HepG2 (cell line): ENCODE data around the gene GTF2B. TPM values are rescaled to one million over a fixed set of nuclear protein-coding genes. Genes with fewer than 3 reads are reported as not detected.

ENCODE experiments used
- ATF1 ChIP-seq: IDR thresholded peaks from 2 replicates; pipeline ENCODE4 v1.6.1; 2016; ENCODE audit warnings: mild to moderate bottlenecking, control low read depth
- CBX1 ChIP-seq: IDR thresholded peaks from one replicate; pipeline ENCODE4 v1.6.1; 2016; ENCODE audit warnings: antibody characterized with exemption, low read depth
- CREB1 ChIP-seq, 2 experiments: fragments of 450-650 bp in 1 of 2; IDR thresholded peaks; 2 replicates each; pipeline ENCODE4 v1.6.1; 2016 to 2017; ENCODE audit warnings: control low read depth in 1 of 2, mild to moderate bottlenecking in 1 of 2, missing compliant biosample characterization in 1 of 2, missing genetic modification characterization in 1 of 2
- GTF3A ChIP-seq: sonication (generic); formaldehyde crosslinking; conservative IDR thresholded peaks from 2 replicates; pipeline ENCODE4 v1.4.0; 2020; ENCODE audit warnings: mild to moderate bottlenecking, missing genetic modification reagents
- HDAC1 ChIP-seq: sonication (generic); formaldehyde crosslinking; IDR thresholded peaks from 2 replicates; pipeline ENCODE4 v1.5.1; 2020; ENCODE audit warnings: mild to moderate bottlenecking, missing genetic modification reagents
- MYC ChIP-seq: sonication (generic); formaldehyde crosslinking; IDR thresholded peaks from 2 replicates; pipeline ENCODE4 v1.9.0; 2021; ENCODE audit warnings: missing genetic modification reagents, borderline replicate concordance
- NBN ChIP-seq: fragments of 450-650 bp; conservative IDR thresholded peaks from 2 replicates; pipeline ENCODE4 v1.6.1; 2017
- PAF1 ChIP-seq: IDR thresholded peaks from 2 replicates; pipeline ENCODE4 v1.6.1; 2016; ENCODE audit warnings: missing genetic modification reagents, missing compliant biosample characterization
- ZNF12 ChIP-seq: sonication (generic); formaldehyde crosslinking; IDR thresholded peaks from 2 replicates; pipeline ENCODE4 v1.5.0; 2020; ENCODE audit warnings: missing genetic modification reagents
- ZNF232 ChIP-seq: sonication (generic); formaldehyde crosslinking; IDR thresholded peaks from 2 replicates; pipeline ENCODE4 v1.4.0; 2020; ENCODE audit warnings: missing genetic modification reagents, borderline replicate concordance
- ZNF253 ChIP-seq: sonication (generic); formaldehyde crosslinking; IDR thresholded peaks from 2 replicates; pipeline ENCODE4 v1.8.0; 2022; ENCODE audit warnings: mild to moderate bottlenecking, missing genetic modification reagents, borderline replicate concordance
- ZNF34 ChIP-seq: sonication (generic); formaldehyde crosslinking; IDR thresholded peaks from 2 replicates; pipeline ENCODE4 v1.4.0; 2020; ENCODE audit warnings: mild to moderate bottlenecking, missing genetic modification reagents, borderline replicate concordance
- ZNF775 ChIP-seq: sonication (generic); formaldehyde crosslinking; IDR thresholded peaks from 2 replicates; pipeline ENCODE4 v1.4.0; 2020; ENCODE audit warnings: missing genetic modification reagents, mild to moderate bottlenecking, moderate library complexity, borderline replicate concordance
- polyA plus RNA-seq, 8 experiments: library from polyadenylated mRNA; depleted of rRNA in 3 of 8; stranded (reverse) in 7 of 8; unstranded in 1 of 8; fragments of >200 nt; fragmentation: Illumina TruSeq in 4 of 8; extraction: Trizol in 4 of 8; gene quantifications; 2 replicates each; pipeline versions ENCODE4 v1.2.1 to v1.2.3, GENCODE V29; 2011 to 2016; ENCODE audit warnings: low read depth in 4 of 8, missing spikeins in 1 of 8, mixed read lengths in 1 of 8; ENCODE audit not compliant: insufficient read depth in 1 of 8
- total RNA-seq, 5 experiments: library from RNA; depleted of rRNA; stranded (reverse); fragments of >200 nt; fragmentation: Illumina TruSeq; extraction: Trizol; gene quantifications; 2 replicates each; pipeline ENCODE4 v1.2.3, GENCODE V29; 2016; ENCODE audit warnings: low read depth in 1 of 5
- TF ChIP-seq, protein P1 (sequence below): IDR thresholded peaks from 2 replicates; pipeline ENCODE4 v1.6.1; 2016; ENCODE audit warnings: mild to moderate bottlenecking, missing biosample characterization, missing genetic modification reagents
- TF ChIP-seq, protein P2 (sequence below): sonication (generic); formaldehyde crosslinking; IDR thresholded peaks from 2 replicates; pipeline ENCODE4 v1.5.0; 2020; ENCODE audit warnings: missing genetic modification reagents
- TF ChIP-seq, protein P3 (sequence below): sonication (generic); formaldehyde crosslinking; IDR thresholded peaks from 2 replicates; pipeline ENCODE4 v1.5.1; 2020; ENCODE audit warnings: mild to moderate bottlenecking, missing genetic modification reagents, borderline replicate concordance
- TF ChIP-seq, protein P4 (sequence below): sonication (generic); formaldehyde crosslinking; IDR thresholded peaks from 2 replicates; pipeline ENCODE4 v1.4.0; 2020; ENCODE audit warnings: mild to moderate bottlenecking, low read depth, missing genetic modification reagents
- TF ChIP-seq, protein P5 (sequence below): IDR thresholded peaks from 2 replicates; pipeline ENCODE4 v1.6.1; 2016; ENCODE audit warnings: mild to moderate bottlenecking

Gene GTF2B
- total and polyA plus RNA-seq, 2 of the 13 experiments (the other 11 are each of a cell fraction or from before 2014, with no cell fraction given): 31.5 to 43.4 TPM

DNA sequence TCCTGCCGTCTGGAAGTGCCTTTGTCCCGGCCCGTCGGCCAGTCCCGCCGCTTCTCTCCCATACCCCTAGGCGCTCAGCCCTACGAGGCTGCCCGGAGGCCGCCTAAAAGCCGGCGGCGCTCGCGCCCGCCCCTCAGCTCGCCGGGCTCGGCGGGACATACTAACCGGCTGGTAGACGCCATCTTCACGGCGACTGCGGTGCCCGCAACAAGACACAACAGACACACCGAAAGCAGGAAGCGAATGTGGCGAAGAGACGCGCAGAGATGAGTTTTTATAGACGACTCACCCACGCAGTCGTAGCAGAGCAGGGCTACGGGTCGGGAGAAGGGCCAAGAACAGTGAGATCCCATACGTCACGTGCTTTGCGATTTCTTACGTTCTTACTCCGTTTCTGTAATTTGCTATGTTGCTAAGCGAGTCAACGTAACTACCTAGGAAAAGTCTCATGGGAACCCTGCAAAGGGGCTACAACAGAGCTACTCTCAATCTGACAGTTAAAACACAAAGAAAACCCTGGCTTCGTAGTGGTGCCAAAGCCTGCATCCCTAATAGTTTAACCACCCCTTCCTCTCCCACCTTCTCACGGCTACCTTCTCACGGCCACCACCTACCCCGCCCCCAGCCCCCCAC lies at the start of gene GTF2B (continued):
- peak; percentile 95 for TF ChIP-seq ATF1
- TF ChIP-seq, protein P1, sequence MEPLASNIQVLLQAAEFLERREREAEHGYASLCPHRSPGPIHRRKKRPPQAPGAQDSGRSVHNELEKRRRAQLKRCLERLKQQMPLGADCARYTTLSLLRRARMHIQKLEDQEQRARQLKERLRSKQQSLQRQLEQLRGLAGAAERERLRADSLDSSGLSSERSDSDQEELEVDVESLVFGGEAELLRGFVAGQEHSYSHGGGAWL: peak; percentile 85
- TF ChIP-seq, protein P2, sequence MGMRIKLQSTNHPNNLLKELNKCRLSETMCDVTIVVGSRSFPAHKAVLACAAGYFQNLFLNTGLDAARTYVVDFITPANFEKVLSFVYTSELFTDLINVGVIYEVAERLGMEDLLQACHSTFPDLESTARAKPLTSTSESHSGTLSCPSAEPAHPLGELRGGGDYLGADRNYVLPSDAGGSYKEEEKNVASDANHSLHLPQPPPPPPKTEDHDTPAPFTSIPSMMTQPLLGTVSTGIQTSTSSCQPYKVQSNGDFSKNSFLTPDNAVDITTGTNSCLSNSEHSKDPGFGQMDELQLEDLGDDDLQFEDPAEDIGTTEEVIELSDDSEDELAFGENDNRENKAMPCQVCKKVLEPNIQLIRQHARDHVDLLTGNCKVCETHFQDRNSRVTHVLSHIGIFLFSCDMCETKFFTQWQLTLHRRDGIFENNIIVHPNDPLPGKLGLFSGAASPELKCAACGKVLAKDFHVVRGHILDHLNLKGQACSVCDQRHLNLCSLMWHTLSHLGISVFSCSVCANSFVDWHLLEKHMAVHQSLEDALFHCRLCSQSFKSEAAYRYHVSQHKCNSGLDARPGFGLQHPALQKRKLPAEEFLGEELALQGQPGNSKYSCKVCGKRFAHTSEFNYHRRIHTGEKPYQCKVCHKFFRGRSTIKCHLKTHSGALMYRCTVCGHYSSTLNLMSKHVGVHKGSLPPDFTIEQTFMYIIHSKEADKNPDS (CRISPR knock-in tag): no peak
- peak; percentile 94 for TF ChIP-seq CREB1 (IDR thresholded peaks at IDR 0.05)
- TF ChIP-seq CREB1 (CRISPR knock-in tag; IDR thresholded peaks at IDR 0.05): peak; percentile 98
- TF ChIP-seq ZNF12 (CRISPR knock-in tag): peak; percentile 66
- peak; percentile 70 for TF ChIP-seq CBX1
- TF ChIP-seq, protein P3, sequence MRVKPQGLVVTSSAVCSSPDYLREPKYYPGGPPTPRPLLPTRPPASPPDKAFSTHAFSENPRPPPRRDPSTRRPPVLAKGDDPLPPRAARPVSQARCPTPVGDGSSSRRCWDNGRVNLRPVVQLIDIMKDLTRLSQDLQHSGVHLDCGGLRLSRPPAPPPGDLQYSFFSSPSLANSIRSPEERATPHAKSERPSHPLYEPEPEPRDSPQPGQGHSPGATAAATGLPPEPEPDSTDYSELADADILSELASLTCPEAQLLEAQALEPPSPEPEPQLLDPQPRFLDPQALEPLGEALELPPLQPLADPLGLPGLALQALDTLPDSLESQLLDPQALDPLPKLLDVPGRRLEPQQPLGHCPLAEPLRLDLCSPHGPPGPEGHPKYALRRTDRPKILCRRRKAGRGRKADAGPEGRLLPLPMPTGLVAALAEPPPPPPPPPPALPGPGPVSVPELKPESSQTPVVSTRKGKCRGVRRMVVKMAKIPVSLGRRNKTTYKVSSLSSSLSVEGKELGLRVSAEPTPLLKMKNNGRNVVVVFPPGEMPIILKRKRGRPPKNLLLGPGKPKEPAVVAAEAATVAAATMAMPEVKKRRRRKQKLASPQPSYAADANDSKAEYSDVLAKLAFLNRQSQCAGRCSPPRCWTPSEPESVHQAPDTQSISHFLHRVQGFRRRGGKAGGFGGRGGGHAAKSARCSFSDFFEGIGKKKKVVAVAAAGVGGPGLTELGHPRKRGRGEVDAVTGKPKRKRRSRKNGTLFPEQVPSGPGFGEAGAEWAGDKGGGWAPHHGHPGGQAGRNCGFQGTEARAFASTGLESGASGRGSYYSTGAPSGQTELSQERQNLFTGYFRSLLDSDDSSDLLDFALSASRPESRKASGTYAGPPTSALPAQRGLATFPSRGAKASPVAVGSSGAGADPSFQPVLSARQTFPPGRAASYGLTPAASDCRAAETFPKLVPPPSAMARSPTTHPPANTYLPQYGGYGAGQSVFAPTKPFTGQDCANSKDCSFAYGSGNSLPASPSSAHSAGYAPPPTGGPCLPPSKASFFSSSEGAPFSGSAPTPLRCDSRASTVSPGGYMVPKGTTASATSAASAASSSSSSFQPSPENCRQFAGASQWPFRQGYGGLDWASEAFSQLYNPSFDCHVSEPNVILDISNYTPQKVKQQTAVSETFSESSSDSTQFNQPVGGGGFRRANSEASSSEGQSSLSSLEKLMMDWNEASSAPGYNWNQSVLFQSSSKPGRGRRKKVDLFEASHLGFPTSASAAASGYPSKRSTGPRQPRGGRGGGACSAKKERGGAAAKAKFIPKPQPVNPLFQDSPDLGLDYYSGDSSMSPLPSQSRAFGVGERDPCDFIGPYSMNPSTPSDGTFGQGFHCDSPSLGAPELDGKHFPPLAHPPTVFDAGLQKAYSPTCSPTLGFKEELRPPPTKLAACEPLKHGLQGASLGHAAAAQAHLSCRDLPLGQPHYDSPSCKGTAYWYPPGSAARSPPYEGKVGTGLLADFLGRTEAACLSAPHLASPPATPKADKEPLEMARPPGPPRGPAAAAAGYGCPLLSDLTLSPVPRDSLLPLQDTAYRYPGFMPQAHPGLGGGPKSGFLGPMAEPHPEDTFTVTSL (CRISPR knock-in tag): 0 out of 2 replicates have a peak, but pooled peaks have one; percentile 21
- TF ChIP-seq MYC (CRISPR knock-in tag): peak; percentile 82; the same call in 1 of the 2 replicates
- TF ChIP-seq, protein P4, sequence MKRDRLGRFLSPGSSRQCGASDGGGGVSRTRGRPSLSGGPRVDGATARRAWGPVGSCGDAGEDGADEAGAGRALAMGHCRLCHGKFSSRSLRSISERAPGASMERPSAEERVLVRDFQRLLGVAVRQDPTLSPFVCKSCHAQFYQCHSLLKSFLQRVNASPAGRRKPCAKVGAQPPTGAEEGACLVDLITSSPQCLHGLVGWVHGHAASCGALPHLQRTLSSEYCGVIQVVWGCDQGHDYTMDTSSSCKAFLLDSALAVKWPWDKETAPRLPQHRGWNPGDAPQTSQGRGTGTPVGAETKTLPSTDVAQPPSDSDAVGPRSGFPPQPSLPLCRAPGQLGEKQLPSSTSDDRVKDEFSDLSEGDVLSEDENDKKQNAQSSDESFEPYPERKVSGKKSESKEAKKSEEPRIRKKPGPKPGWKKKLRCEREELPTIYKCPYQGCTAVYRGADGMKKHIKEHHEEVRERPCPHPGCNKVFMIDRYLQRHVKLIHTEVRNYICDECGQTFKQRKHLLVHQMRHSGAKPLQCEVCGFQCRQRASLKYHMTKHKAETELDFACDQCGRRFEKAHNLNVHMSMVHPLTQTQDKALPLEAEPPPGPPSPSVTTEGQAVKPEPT (CRISPR knock-in tag): 0 out of 2 replicates have a peak, but pooled peaks have one; percentile 52
- no peak for TF ChIP-seq NBN
- TF ChIP-seq ZNF253 (CRISPR knock-in tag): no peak
- 0 out of 2 replicates have a peak, but pooled peaks have one; percentile 65 for TF ChIP-seq GTF3A (CRISPR knock-in tag)
- TF ChIP-seq ZNF34 (CRISPR knock-in tag): no peak
- TF ChIP-seq, protein P5, sequence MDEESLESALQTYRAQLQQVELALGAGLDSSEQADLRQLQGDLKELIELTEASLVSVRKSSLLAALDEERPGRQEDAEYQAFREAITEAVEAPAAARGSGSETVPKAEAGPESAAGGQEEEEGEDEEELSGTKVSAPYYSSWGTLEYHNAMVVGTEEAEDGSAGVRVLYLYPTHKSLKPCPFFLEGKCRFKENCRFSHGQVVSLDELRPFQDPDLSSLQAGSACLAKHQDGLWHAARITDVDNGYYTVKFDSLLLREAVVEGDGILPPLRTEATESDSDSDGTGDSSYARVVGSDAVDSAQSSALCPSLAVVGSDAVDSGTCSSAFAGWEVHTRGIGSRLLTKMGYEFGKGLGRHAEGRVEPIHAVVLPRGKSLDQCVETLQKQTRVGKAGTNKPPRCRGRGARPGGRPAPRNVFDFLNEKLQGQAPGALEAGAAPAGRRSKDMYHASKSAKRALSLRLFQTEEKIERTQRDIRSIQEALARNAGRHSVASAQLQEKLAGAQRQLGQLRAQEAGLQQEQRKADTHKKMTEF (CRISPR knock-in tag): peak; percentile 83
- no peak for TF ChIP-seq ZNF775 (CRISPR knock-in tag)
- no peak for TF ChIP-seq PAF1 (CRISPR knock-in tag)
- peak; percentile 53; the same call in 1 of the 2 replicates for TF ChIP-seq ZNF232 (CRISPR knock-in tag)
- TF ChIP-seq HDAC1 (CRISPR knock-in tag): peak; percentile 90
